HL-60 (cell line): Measurements from ENCODE around the gene ZNF418.
"Not testable (repeated sequence)": the region's sequence is repeated elsewhere in the genome, so short reads cannot be mapped to it uniquely, and the experiment has no call there.

Experiments used
- DNase-seq, 2 experiments: peaks; one replicate each; pipeline ENCODE4 v3.0.0-alpha.2; 2010 to 2020; ENCODE audit warnings: low read depth in 1 of 2, low spot score in 1 of 2
- H3K27ac ChIP-seq: fragments of 250-450 bp; sonication (Bioruptor Pico); replicated peaks from 2 replicates; pipeline ENCODE4 v1.5.1; 2020; ENCODE audit warnings: mild to moderate bottlenecking, moderate library complexity
- H3K27me3 ChIP-seq: fragments of 250-450 bp; sonication (Bioruptor Pico); 2 replicates; pipeline ENCODE4 v1.5.1; 2021; ENCODE audit warnings: mild to moderate bottlenecking, moderate library complexity; ENCODE audit not compliant: insufficient read depth, poor library complexity, severe bottlenecking
- H3K4me3 ChIP-seq: replicated peaks from 2 replicates; pipeline ENCODE4 v1.5.1; 2011; ENCODE audit warnings: mild to moderate bottlenecking, control low read depth, low read length; ENCODE audit not compliant: insufficient read depth
- CTCF ChIP-seq: IDR thresholded peaks from one replicate; pipeline ENCODE4 v1.5.1; 2011; ENCODE audit warnings: low read length, control low read depth, inconsistent platforms; ENCODE audit not compliant: insufficient read depth
- GABPA ChIP-seq: IDR thresholded peaks from 2 replicates; pipeline ENCODE4 v1.6.1; 2012; ENCODE audit warnings: low read depth
- POLR2AphosphoS5 ChIP-seq: IDR thresholded peaks from 2 replicates; pipeline ENCODE4 v1.6.1; 2012; ENCODE audit warnings: low read depth
- REST ChIP-seq: IDR thresholded peaks from 2 replicates; pipeline ENCODE4 v1.6.1; 2012; ENCODE audit warnings: low read depth; ENCODE audit not compliant: insufficient replicate concordance
- SPI1 ChIP-seq: IDR thresholded peaks from 2 replicates; pipeline ENCODE4 v1.6.1; 2012; ENCODE audit warnings: low read depth, mild to moderate bottlenecking, borderline replicate concordance

The ZNF418 gene

GRCh38 chr19:57903618-57904184 lies 31.5 kb downstream of the ZNF418 start:
- Histone ChIP-seq H3K4me3 (no peak overlapping the region), H3K27ac (no peak overlapping the region), H3K27me3 (no peaks in the 10 kb centered on the region)
- no peak for DNase-seq
- no peak for TF ChIP-seq CTCF

- H3K27ac ChIP-seq, result no peak overlapping the region
- TF ChIP-seq SPI1, result no peak
- TF ChIP-seq GABPA, result no peak
- no peak for TF ChIP-seq CTCF
- TF ChIP-seq REST, result no peak
- no peak for TF ChIP-seq POLR2AphosphoS5
- no peaks in the 10 kb centered on the region for H3K27me3 ChIP-seq
- no peak for DNase-seq
- H3K4me3 ChIP-seq, result no peak overlapping the region
Observed at GRCh38 chr19:57900311-57900710, 34.9 kb downstream of the ZNF418 start.

GRCh38 chr19:57890706-57891105 lies 44.5 kb downstream of the ZNF418 start:
- not testable (repeated sequence) for H3K27me3 ChIP-seq

GRCh38 chr19:57888560-57889231 lies 46.5 kb downstream of the ZNF418 start, which contains the start of gene ZNF814:
Gene ZNF814, minus strand, starts transcription at chr19:57889037. Its CDS starts 235 bp downstream, at chr19:57888802.
- peak; percentile 82 to 94 for DNase-seq
- TF ChIP-seq CTCF, result no peak
- peak; percentile 87 for TF ChIP-seq POLR2AphosphoS5
- no peak for TF ChIP-seq SPI1
- TF ChIP-seq GABPA, result peak; percentile 96
- TF ChIP-seq REST, result peak; percentile 69
- H3K27ac ChIP-seq, result peak within 1 kb of the TSS; percentile 92
- no peaks in the 10 kb centered on the region for H3K27me3 ChIP-seq
- peak within 1 kb of the TSS; percentile 85 for H3K4me3 ChIP-seq

More at GRCh38 chr19:57890706-57891105, 44.5 kb downstream of the ZNF418 start:
- DNase-seq, H3K4me3 ChIP-seq, H3K27ac ChIP-seq: not testable (repeated sequence)
